ENCODE measurements around the gene PLEKHA5.

The PLEKHA5 gene

GRCh38 chr12:19234981-19235871, 105.7 kb downstream of the PLEKHA5 start:
- DNase-seq: no peak

- DNase-seq: no peak
These were observed 107.1 kb downstream of the PLEKHA5 start for GRCh38 chr12:19236656-19237055.

GRCh38 chr12:19238540-19238939, 109.0 kb downstream of the PLEKHA5 start:
- DNase-seq: no peak

GRCh38 chr12:19239102-19239501, 109.6 kb downstream of the PLEKHA5 start:
- no peak for DNase-seq

GRCh38 chr12:19239616-19240234, 110.2 kb downstream of the PLEKHA5 start:
- no peak for DNase-seq

- no peak for DNase-seq
These were observed 113.0 kb downstream of the PLEKHA5 start for GRCh38 chr12:19242581-19242980.

GRCh38 chr12:19243551-19243950, 114.0 kb downstream of the PLEKHA5 start:
- DNase-seq: no peak

GRCh38 chr12:19244312-19244711, 114.8 kb downstream of the PLEKHA5 start:
- no peak for DNase-seq

GRCh38 chr12:19245106-19245505, 115.6 kb downstream of the PLEKHA5 start:
- no peak for DNase-seq

GRCh38 chr12:19245666-19246065, 116.1 kb downstream of the PLEKHA5 start:
- DNase-seq: no peak

- DNase-seq: no peak
These were observed 117.4 kb downstream of the PLEKHA5 start for GRCh38 chr12:19246933-19247332.

GRCh38 chr12:19248929-19249602, 119.5 kb downstream of the PLEKHA5 start:
- DNase-seq: no peak

- DNase-seq: no peak
These were observed 122.1 kb downstream of the PLEKHA5 start for GRCh38 chr12:19251481-19252132.

- DNase-seq: no peak
These were observed 130.6 kb downstream of the PLEKHA5 start for GRCh38 chr12:19260135-19260534.

- DNase-seq: no peak
These were observed 132.2 kb downstream of the PLEKHA5 start for GRCh38 chr12:19261773-19262172.

GRCh38 chr12:19263672-19264071, 134.1 kb downstream of the PLEKHA5 start:
- DNase-seq: no peak

- peak in 2 of 4 experiments; percentile 4 to 45 for DNase-seq
These were observed 144.2 kb downstream of the PLEKHA5 start for GRCh38 chr12:19273482-19274330.

- DNase-seq: no peak
These were observed 147.2 kb downstream of the PLEKHA5 start for GRCh38 chr12:19276767-19277166.

- no peak for DNase-seq
These were observed 148.2 kb downstream of the PLEKHA5 start for GRCh38 chr12:19277711-19278110.

GRCh38 chr12:19278407-19278806, 148.9 kb downstream of the PLEKHA5 start:
- no peak for DNase-seq

- DNase-seq: no peak
These were observed 152.7 kb downstream of the PLEKHA5 start for GRCh38 chr12:19282133-19282699.

- no peak for DNase-seq
These were observed 155.1 kb downstream of the PLEKHA5 start for GRCh38 chr12:19284658-19285057.

Measured in activated naive CD4-positive, alpha-beta T cell (primary cell).